Measurements from ENCODE around the gene TTK.

DNA sequence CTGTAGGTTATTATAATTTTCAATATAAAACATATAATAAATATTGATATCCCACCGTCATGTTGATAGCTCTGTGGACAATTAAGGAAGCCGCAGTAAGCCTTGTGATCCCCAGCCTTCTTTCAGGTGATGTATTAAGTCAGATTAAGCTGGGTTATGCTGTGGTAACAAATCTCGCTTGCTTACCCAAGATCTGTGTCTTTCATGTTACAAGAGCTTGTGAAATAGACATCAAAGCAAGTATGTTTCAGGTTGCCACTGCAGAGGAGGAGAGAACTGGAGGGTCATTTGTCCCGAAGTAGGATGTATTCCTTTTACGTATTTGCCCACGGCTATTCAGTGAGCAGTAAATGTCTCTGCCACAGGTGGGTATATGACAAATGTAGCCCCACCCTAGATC lies 84.2 kb downstream of the TTK start:
- TF ChIP-seq CTCF (IDR thresholded peaks at IDR 0.05): no peak
- TF ChIP-seq POLR2A (IDR thresholded peaks at IDR 0.05): no peak
- no peak for TF ChIP-seq POLR2AphosphoS5 (IDR thresholded peaks at IDR 0.05)

All from gastroesophageal sphincter (tissue), 3 donors.